Measurements from ENCODE around the gene MTREX.
A peak's percentile ranks its signal among the peaks of the same experiment; 100 is the strongest.

Gene MTREX

DNA sequence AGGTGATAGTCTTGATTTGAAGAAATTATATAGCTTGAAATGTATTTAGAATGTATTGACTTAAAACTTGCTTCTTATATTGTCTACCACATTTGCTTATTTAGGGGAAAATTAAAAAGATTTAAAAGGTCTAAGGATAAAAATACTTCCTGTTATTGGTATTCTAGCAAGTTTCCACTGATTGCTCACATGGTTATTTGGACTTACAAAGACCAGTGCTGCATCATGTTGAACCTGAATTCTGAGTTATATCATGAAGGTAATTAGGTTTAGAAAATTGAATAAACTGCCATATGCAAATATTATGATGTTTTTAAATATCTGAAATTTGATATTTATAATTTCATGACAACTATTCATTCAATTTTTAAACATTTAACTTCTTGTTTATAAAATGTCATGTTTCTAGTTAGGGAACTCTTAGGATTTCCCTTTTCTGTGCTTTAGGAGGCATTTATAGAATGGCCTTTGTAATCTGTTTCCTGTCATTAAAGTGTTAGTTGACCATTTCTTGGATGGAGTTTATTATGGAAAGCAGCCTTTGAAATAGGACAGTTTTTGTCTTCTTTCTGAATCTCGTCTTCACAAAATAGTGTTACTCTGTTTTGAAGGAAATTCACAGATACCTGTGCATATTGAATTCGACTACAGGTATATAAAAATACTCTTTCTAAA lies 85.8 kb downstream of the MTREX start:
- TF ChIP-seq, protein P1, sequence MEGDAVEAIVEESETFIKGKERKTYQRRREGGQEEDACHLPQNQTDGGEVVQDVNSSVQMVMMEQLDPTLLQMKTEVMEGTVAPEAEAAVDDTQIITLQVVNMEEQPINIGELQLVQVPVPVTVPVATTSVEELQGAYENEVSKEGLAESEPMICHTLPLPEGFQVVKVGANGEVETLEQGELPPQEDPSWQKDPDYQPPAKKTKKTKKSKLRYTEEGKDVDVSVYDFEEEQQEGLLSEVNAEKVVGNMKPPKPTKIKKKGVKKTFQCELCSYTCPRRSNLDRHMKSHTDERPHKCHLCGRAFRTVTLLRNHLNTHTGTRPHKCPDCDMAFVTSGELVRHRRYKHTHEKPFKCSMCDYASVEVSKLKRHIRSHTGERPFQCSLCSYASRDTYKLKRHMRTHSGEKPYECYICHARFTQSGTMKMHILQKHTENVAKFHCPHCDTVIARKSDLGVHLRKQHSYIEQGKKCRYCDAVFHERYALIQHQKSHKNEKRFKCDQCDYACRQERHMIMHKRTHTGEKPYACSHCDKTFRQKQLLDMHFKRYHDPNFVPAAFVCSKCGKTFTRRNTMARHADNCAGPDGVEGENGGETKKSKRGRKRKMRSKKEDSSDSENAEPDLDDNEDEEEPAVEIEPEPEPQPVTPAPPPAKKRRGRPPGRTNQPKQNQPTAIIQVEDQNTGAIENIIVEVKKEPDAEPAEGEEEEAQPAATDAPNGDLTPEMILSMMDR (conservative IDR thresholded peaks at IDR 0.05), result no peak
- no peak overlapping the region for H3K27ac ChIP-seq

DNA sequence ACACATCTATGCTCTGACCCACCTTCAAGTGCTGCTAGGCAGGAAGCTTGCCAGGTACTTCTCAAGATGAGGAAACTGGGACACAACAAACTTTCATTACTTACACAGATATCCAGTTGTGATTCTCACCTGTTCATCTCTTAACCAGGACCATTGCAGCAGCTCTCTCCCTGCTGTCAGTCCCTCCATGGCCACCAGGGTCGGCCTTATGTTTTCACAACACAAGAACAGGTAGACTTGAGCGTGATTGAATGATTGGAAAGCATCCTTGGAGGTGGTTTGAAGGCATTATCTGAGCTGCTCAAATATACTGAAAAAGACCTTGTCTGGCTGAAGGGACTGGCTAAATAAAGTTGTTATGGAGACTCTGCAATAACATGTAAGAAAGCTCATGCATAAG lies 94.4 kb downstream of the MTREX start:
- TF ChIP-seq, protein P1 (conservative IDR thresholded peaks at IDR 0.05), result peak; percentile 28; the same call in 1 of the 2 replicates
- no peak overlapping the region for H3K27ac ChIP-seq

DNA sequence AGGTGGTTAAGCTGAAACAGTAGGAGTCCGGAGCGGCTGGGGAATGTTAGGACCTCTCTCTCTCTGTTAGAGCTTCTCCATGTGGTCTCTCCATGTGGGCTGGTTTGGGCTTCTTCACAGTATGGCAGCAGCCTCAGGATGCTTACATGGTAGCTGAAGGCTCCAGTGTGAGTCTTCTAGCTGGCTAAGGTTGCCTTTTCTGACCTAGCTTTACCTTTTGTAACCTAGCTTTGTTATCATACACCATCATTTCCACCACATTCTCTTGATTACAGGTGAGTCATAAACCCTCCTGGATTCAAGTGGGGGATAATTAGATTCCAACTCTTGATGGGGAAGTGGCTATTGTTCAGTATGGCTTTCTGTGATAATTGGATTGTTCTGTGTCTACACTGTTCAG lies 98.5 kb downstream of the MTREX start:
- TF ChIP-seq, protein P1 (conservative IDR thresholded peaks at IDR 0.05), result no peak
- no peak overlapping the region for H3K27ac ChIP-seq

DNA sequence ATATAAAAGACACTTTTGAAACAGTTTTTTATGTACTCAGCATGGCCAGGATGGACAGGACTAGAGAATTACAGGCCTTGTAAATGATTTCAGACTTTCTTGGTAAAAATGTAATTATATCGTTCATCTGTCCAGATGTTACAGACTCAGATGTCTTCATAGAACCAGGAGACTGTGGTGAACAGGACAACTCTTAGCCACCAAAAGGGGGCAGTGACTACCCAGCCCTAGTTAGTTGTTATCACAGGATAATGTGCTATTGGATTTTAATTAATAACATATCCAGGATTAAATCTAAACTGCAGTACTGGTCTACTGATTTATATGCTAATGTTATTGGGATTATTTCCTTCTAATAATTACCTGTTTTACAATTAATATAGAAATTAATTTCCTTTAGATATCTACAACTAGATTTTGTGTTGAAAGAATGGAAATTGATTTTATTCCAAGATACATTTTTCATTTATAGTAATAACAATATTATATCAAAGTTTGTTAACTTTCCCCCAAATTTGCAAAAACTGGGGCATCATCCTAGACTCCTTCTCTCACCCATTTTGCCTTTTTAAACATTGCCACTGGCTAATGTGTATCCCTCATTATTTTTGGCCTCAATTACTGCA lies 99.4 kb downstream of the MTREX start:
- TF ChIP-seq, protein P1 (conservative IDR thresholded peaks at IDR 0.05), result peak; percentile 83
- H3K27ac ChIP-seq, result no peak overlapping the region

DNA sequence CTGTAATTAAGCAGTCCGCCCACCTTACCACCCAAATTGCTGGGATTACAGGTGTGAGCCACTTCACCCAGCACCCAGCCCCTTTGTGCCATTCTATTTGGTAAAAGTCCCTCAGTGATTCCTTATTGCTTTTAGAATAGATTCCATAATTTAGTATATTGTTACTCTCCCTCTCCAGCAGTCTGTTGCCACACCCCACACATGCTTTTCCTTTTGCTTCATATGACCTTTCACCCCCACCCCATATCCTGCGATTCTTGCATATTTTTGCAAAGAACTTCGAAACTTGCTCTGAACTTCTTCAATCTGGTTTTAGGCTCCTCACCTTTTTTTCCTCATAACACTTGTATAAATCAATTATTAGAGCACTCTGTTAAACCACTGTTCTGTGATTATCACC lies 100.2 kb downstream of the MTREX start:
- TF ChIP-seq, protein P1 (conservative IDR thresholded peaks at IDR 0.05), result no peak
- no peak overlapping the region for H3K27ac ChIP-seq

DNA sequence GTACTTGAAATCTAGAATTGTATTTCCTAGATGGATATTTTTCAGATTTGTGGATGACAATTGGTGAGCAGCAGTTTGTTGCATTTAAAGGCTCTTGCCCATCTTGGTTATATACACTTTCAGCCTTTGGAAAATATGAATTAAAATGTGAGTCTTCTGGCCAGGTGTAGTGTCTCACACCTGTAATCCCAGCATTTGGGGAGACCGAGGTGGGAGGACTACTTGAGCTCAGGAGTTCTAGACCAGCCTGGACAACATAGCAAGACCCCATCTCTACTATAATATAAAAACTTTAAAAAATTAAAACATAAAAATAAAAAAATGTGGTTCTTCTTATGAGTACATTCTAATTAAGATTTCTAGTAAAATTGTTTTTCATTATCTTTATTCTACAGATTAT lies 102.0 kb downstream of the MTREX start:
- H3K27ac ChIP-seq, result no peak overlapping the region
- TF ChIP-seq, protein P1 (conservative IDR thresholded peaks at IDR 0.05), result no peak

DNA sequence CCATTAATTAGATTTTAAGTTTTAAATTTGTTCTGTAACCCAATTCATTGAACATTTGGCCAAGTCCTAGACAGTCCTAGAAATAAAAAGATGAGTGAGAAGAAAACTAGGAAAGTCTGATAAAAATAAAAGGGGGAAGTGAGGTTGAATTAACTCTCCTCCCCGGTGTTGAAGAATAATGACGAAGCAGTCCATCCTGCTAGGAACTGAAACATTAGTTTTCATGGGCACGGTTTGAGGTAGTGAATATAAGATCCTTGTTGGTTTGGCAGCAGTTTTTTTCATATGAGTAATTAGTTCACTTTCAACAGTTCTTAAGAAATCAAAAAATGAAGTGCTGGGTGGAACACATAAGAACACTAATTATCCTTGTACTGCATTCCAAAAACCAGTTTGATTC lies 103.1 kb downstream of the MTREX start:
- TF ChIP-seq, protein P1 (conservative IDR thresholded peaks at IDR 0.05), result no peak
- no peak overlapping the region for H3K27ac ChIP-seq

Data from VCaP (cell line).